Psoas muscle (tissue), 8 donors: Measurements from ENCODE around the gene FPGS. TPM values are rescaled to one million over a fixed set of nuclear protein-coding genes. Genes with fewer than 3 reads are reported as not detected.

ENCODE experiments used
- ATAC-seq, 4 donors: fragments of 200-7000 bp; cut with Tn5 transposase; one replicate each; pipeline ENCODE4 v1.9.1; 2020; ENCODE audit warnings: moderate library complexity in 3 of 4, mild to moderate bottlenecking in 2 of 4
- DNase-seq, 2 donors: peaks; one replicate each; pipeline ENCODE4 v3.0.0-alpha.2; 2020
- H3K27ac ChIP-seq: fragments of 200-600 bp; one replicate; pipeline ENCODE4 v1.8.0; 2022
- H3K27me3 ChIP-seq, 3 donors: fragments of 200-600 bp in 1 of 3; one replicate each; pipeline versions ENCODE4 v1.6.1 to v1.8.0; 2013 to 2022; ENCODE audit warnings: low read length in 2 of 3, mild to moderate bottlenecking in 2 of 3, moderate library complexity in 1 of 3; ENCODE audit not compliant: insufficient read depth in 3 of 3
- H3K36me3 ChIP-seq, 2 donors: fragments of 200-600 bp in 1 of 2; one replicate each; pipeline versions ENCODE4 v1.6.1 to v1.8.0; 2013 to 2022; ENCODE audit warnings: low read depth in 1 of 2, mild to moderate bottlenecking in 1 of 2, moderate library complexity in 1 of 2; ENCODE audit not compliant: insufficient read depth in 1 of 2
- H3K4me1 ChIP-seq: fragments of 200-600 bp; one replicate; pipeline ENCODE4 v1.8.0; 2022
- H3K4me3 ChIP-seq: fragments of 200-600 bp; one replicate; pipeline ENCODE4 v1.8.0; 2022; ENCODE audit warnings: mild to moderate bottlenecking
- H3K9me3 ChIP-seq: fragments of 200-600 bp; one replicate; pipeline ENCODE4 v1.8.0; 2022
- CTCF ChIP-seq: fragments of 200-600 bp; IDR thresholded peaks from one replicate; pipeline ENCODE4 v1.8.0; 2022; ENCODE audit warnings: antibody characterized with exemption
- WGBS, 3 donors: extraction: QIAGEN DNeasy Blood & Tissue Kit; methylation state at CpG; one replicate each; pipeline versions ENCODE4 v1.1.6 to v1.1.7; 2013; 5-methylcytosine and 5-hydroxymethylcytosine counted together
- intact Hi-C, 2 donors: fragments of 100-400 bp; cut with DNase I; formaldehyde crosslinking; loops; one replicate each; pipeline versions ENCODE4 v1.11.0 to v1.14.2; 2022
- polyA plus RNA-seq, 3 donors: library from polyadenylated mRNA; stranded (reverse); fragments of 200-250 nt; gene quantifications; one replicate each; pipeline ENCODE4 v1.2.3, GENCODE V29; 2013
- total RNA-seq, 4 donors: library from RNA; stranded (reverse); fragmentation: NEBNext Ultra II Directional in 2 of 4; extraction: Animal tissue kit (Norgen Biotek cat#: 25700) in 2 of 4; gene quantifications; one replicate each; pipeline versions ENCODE4 v1.2.1 to v1.2.4, GENCODE V29; 2021 to 2023
- donor health status: healthy with polysubstance abuse.
- donor health status: DM: no; HTN: no; CAD: no; lungs with moderate emphysema.
- donor health status: Bipolar disorder and iron deficiency.
- donor health status: healthy.
- donor health status: DM: yes; HTN: yes; CAD: no.
- donor health status: DM: no; HTN: no; CAD: no.
- donor health status: DM: no; HTN: no; CAD: no.
- donor health status: DM: yes; HTN: yes; CAD: no.

Gene FPGS
- total and polyA plus RNA-seq, 7 donors: 21.9 to 61.9 (median 39.7) TPM

- 67 to 70% (median 67%) methylated on average over 20 of the region's 20 CpGs for WGBS, 3 donors
- Histone ChIP-seq H3K27ac (peak overlapping the region; percentile 36), H3K4me3 (no peak overlapping the region), H3K36me3 (peaks cover 3 to 19% of the 10 kb centered on the region in 2 donors), H3K4me1 (peaks cover 18% of the 10 kb centered on the region), H3K9me3 (no peaks in the 10 kb centered on the region), H3K27me3 (no peaks in the 10 kb centered on the region)
- peak; percentile 56 to 78 for DNase-seq
- intact Hi-C loops: loop anchor here (2.0 to 10.0 kb wide), 4 partner anchors 45 to 193 kb away; partner anchors contain the start of gene TOR2A (in 1 of the 2)
- ATAC-seq: no peak
- TF ChIP-seq CTCF: no peak
These were observed 19.3 kb upstream of the FPGS start for GRCh38 chr9:127783111-127784008.

GRCh38 chr9:127785023-127785932 is 17.4 kb upstream of the FPGS start:
- Histone ChIP-seq H3K4me3 (peak overlapping the region; percentile 96), H3K4me1 (peaks cover 22% of the 10 kb centered on the region)

GRCh38 chr9:127785933-127786772 is 16.5 kb upstream of the FPGS start, which contains the start of gene CDK9:
Gene CDK9, plus strand, starts transcription at chr9:127786034. Its CDS starts 115 bp downstream, at chr9:127786149.
- Histone ChIP-seq H3K36me3 (peaks cover 7 to 47% of the 10 kb centered on the region in 2 donors), H3K27me3 (no peaks in the 10 kb centered on the region), H3K4me3 (peak within 1 kb of the TSS; percentile 96), H3K4me1 (peaks cover 22% of the 10 kb centered on the region), H3K27ac (peak within 1 kb of the TSS; percentile 93), H3K9me3 (no peaks in the 10 kb centered on the region)
- WGBS, 3 donors: 0 to 1% (median 0%) methylated on average over 54 to 75 of the region's 75 CpGs
- ATAC-seq (peak; percentile 83 to 86 (median 84)), DNase-seq (peak; percentile 91 to 96)
- intact Hi-C loops: loop anchor here (2.0 to 10.0 kb wide), 8 partner anchors 15 to 195 kb away; partner anchors contain the start of genes AK1 (in 1 of the 2), ST6GALNAC4 (in 1 of the 2) and TOR2A (in 1 of the 2)
- TF ChIP-seq CTCF: no peak

More at GRCh38 chr9:127785023-127785932, 17.4 kb upstream of the FPGS start:
- WGBS, 3 donors: 0 to 1% (median 1%) methylated on average over 11 to 116 of the region's 123 CpGs
- Histone ChIP-seq H3K9me3 (no peaks in the 10 kb centered on the region), H3K27ac (peak overlapping the region; percentile 93), H3K27me3 (no peaks in the 10 kb centered on the region), H3K36me3 (peaks cover 7 to 38% of the 10 kb centered on the region in 2 donors)
- ATAC-seq: peak; percentile 72 to 86 (median 80)
- peak; percentile 91 to 94 for DNase-seq
- intact Hi-C loops: loop anchor here (2.0 to 10.0 kb wide), 7 partner anchors 46 to 194 kb away; partner anchors contain the start of genes AK1 (in 1 of the 2), ST6GALNAC4 (in 1 of the 2) and TOR2A (in 1 of the 2)
- peak; percentile 84 for TF ChIP-seq CTCF

GRCh38 chr9:127786773-127787104 is 15.9 kb upstream of the FPGS start:
- DNase-seq: no peak
- Histone ChIP-seq H3K36me3 (peaks cover 7 to 52% of the 10 kb centered on the region in 2 donors), H3K27ac (peak overlapping the region; percentile 93), H3K27me3 (no peaks in the 10 kb centered on the region), H3K4me1 (peaks cover 22% of the 10 kb centered on the region), H3K9me3 (no peaks in the 10 kb centered on the region), H3K4me3 (peak overlapping the region; percentile 96)
- intact Hi-C loops: loop anchor here (2.0 to 10.0 kb wide), 5 partner anchors 14 to 138 kb away; partner anchors contain the start of genes AK1 (in 1 of the 2) and ST6GALNAC4 (in 1 of the 2)
- no peak for TF ChIP-seq CTCF
- WGBS, 3 donors: 1 to 4% (median 2%) methylated on average over 12 of the region's 12 CpGs
- ATAC-seq: no peak
